ENCODE data around the gene ENOSF1. TPM values are rescaled to one million over a fixed set of nuclear protein-coding genes. Genes with fewer than 3 reads are reported as not detected.
"Not testable (repeated sequence)": the region's sequence is repeated elsewhere in the genome, so short reads cannot be mapped to it uniquely, and the experiment has no call there.

Gene ENOSF1, protein sequence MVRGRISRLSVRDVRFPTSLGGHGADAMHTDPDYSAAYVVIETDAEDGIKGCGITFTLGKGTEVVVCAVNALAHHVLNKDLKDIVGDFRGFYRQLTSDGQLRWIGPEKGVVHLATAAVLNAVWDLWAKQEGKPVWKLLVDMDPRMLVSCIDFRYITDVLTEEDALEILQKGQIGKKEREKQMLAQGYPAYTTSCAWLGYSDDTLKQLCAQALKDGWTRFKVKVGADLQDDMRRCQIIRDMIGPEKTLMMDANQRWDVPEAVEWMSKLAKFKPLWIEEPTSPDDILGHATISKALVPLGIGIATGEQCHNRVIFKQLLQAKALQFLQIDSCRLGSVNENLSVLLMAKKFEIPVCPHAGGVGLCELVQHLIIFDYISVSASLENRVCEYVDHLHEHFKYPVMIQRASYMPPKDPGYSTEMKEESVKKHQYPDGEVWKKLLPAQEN
- total RNA-seq (2022) (88.5 and 102 TPM in 2 replicates), Bru-seq, nascent RNA (percentile 91 among the genes with signal in this experiment), BruChase-seq, experiment 1, labeled RNA remaining after a 6-hour chase (percentile 89 among the genes with signal in this experiment), BruChase-seq, experiment 2, labeled RNA remaining after a 2-hour chase (percentile 96 among the genes with signal in this experiment)
- long read RNA-seq, full-length matches to known transcripts = 16 of 44 reads
- long read RNA-seq, partial matches to known transcripts = 10 of 44 reads
- long read RNA-seq, other reads (novel, unspliced or antisense) = 18 of 44 reads

DNA sequence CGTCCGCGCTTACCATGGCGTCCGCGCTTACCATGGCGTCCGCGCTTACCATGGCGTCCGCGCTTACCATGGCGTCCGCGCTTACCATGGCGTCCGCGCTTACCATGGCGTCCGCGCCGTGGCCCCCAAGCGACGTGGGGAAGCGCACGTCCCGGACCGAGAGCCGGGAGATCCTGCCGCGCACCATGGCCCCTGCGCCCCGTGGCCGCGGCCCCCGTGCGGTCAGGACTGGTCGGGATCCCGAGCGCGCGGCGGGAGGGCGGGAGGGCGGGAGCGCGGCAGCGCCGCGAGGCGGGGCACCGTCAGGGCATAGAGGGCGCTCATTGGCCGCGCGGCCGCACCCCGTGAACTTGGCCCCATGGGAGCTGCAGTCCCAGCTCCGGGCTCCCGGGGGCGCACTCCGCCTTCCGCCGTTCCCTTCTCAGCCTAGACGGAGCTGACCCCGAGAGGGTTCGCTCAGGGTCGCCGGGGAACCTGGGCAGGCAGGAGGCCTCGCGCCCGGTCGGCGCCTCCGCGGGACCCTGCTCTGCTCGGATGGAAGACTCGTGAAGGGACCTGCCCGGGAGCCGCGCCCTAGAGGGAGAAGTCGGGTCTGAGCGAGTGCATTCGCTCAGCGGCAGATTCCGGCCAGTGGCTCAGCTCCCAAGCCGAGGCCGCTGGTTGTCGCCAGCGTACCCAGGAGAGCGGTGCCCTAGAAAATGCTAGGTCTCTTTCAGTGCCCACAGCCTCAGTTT lies at the start of gene ENOSF1:
Gene ENOSF1 (minus strand): TSS at position 230 of the 734 bp plus-strand sequence. CDS start 43 bp downstream, at position 187.
- CTCF ChIA-PET = interaction anchor here (0.5 to 1.7 kb wide), 10 partner anchors 9 to 127 kb away, joined by 3 to 16 read pairs (median 5); partner anchors contain the start of gene TYMS
- H3K27me3 Mint-ChIP-seq (ENCODE audit: unreplicated experiment) = no peaks in the 10 kb centered on the region
- peak; percentile 96 for DNase-seq
- no peaks in the 10 kb centered on the region for H3K9me3 Mint-ChIP-seq (ENCODE audit: low read depth, unreplicated experiment)
- peaks cover 13% of the 10 kb centered on the region for H3K4me1 Mint-ChIP-seq (ENCODE audit: low read depth, unreplicated experiment)
- TF ChIP-seq, protein P1, sequence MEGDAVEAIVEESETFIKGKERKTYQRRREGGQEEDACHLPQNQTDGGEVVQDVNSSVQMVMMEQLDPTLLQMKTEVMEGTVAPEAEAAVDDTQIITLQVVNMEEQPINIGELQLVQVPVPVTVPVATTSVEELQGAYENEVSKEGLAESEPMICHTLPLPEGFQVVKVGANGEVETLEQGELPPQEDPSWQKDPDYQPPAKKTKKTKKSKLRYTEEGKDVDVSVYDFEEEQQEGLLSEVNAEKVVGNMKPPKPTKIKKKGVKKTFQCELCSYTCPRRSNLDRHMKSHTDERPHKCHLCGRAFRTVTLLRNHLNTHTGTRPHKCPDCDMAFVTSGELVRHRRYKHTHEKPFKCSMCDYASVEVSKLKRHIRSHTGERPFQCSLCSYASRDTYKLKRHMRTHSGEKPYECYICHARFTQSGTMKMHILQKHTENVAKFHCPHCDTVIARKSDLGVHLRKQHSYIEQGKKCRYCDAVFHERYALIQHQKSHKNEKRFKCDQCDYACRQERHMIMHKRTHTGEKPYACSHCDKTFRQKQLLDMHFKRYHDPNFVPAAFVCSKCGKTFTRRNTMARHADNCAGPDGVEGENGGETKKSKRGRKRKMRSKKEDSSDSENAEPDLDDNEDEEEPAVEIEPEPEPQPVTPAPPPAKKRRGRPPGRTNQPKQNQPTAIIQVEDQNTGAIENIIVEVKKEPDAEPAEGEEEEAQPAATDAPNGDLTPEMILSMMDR (IDR thresholded peaks at IDR 0.05; ENCODE audit: unreplicated experiment) = peak; percentile 91
- peak within 1 kb of the TSS; percentile 68 for H3K4me3 Mint-ChIP-seq (ENCODE audit: low read depth, unreplicated experiment)
- no TSS peak for BruUV-seq (replicated peaks)
- H3K36me3 Mint-ChIP-seq (ENCODE audit: insufficient read depth, unreplicated experiment) = peaks cover 32% of the 10 kb centered on the region
- intact Hi-C loops (cut with micrococcal nuclease; ENCODE audit: unreplicated experiment) = no loop called here
- H3K27ac Mint-ChIP-seq (ENCODE audit: unreplicated experiment) = peak within 1 kb of the TSS; percentile 32

GRCh38 chr18:759864-760263 lies 47.4 kb upstream of the ENOSF1 start:
- intact Hi-C loops (cut with micrococcal nuclease; ENCODE audit: unreplicated experiment); DNase-seq; CTCF ChIA-PET; H3K4me3 Mint-ChIP-seq (ENCODE audit: low read depth, unreplicated experiment); H3K4me1 Mint-ChIP-seq (ENCODE audit: low read depth, unreplicated experiment); H3K27me3 Mint-ChIP-seq (ENCODE audit: unreplicated experiment); H3K9me3 Mint-ChIP-seq (ENCODE audit: low read depth, unreplicated experiment); BruUV-seq (replicated peaks); H3K27ac Mint-ChIP-seq (ENCODE audit: unreplicated experiment); H3K36me3 Mint-ChIP-seq (ENCODE audit: insufficient read depth, unreplicated experiment): not testable (repeated sequence)

DNA sequence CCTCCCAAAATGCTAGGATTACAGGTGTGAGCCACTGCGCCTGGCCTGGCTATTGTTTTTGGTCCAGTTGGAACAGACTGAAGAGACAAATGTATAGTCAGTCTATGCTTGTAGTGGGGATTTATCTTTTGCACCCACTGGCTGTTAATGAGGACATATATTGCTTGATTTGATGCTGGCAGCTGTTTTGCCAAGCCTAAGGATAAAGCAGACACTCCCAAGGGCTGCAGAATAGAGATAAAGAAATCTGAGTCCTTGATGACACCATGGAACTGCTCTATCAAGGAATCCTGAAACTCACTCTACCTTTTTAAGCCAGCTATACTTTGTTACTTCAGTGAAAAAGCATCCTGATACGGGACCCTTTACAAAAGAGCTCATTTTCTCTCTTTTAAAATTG lies 43.1 kb upstream of the ENOSF1 start:
- H3K36me3 Mint-ChIP-seq (ENCODE audit: insufficient read depth, unreplicated experiment) = peaks cover 4% of the 10 kb centered on the region
- no peak overlapping the region for H3K4me3 Mint-ChIP-seq (ENCODE audit: low read depth, unreplicated experiment)
- TF ChIP-seq, protein P1 (IDR thresholded peaks at IDR 0.05; ENCODE audit: unreplicated experiment) = no peak
- CTCF ChIA-PET = no interaction called here
- H3K27me3 Mint-ChIP-seq (ENCODE audit: unreplicated experiment) = no peaks in the 10 kb centered on the region
- TSS peak; percentile 25 for BruUV-seq (replicated peaks)
- H3K27ac Mint-ChIP-seq (ENCODE audit: unreplicated experiment) = no peak overlapping the region
- DNase-seq = no peak
- H3K4me1 Mint-ChIP-seq (ENCODE audit: low read depth, unreplicated experiment) = peaks cover 6% of the 10 kb centered on the region
- H3K9me3 Mint-ChIP-seq (ENCODE audit: low read depth, unreplicated experiment) = no peaks in the 10 kb centered on the region
- intact Hi-C loops (cut with micrococcal nuclease; ENCODE audit: unreplicated experiment) = no loop called here

DNA sequence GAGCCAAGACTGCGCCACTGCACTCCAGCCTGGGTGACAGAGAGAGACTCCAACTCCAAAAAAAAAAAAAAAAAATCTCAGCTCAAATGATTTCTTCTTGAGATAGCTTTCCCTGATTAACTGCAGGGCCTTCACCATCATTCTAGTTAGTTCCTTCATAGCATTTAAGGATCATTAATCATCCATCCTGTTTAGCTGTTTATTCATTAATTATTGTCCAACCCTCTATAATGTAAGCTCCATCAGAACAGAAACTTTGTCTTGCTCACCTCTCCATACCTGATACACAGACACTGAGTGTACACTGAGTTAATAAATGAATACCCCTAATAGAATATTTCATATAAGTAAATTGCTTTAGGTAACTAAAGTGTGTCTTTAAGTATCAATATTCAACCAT lies 42.2 kb upstream of the ENOSF1 start:
- Mint-ChIP-seq H3K4me3 (ENCODE audit: low read depth, unreplicated experiment) (no peak overlapping the region), H3K27me3 (ENCODE audit: unreplicated experiment) (no peaks in the 10 kb centered on the region), H3K4me1 (ENCODE audit: low read depth, unreplicated experiment) (peaks cover 6% of the 10 kb centered on the region), H3K27ac (ENCODE audit: unreplicated experiment) (no peak overlapping the region), H3K36me3 (ENCODE audit: insufficient read depth, unreplicated experiment) (peaks cover 7% of the 10 kb centered on the region), H3K9me3 (ENCODE audit: low read depth, unreplicated experiment) (no peaks in the 10 kb centered on the region)
- intact Hi-C loops (cut with micrococcal nuclease; ENCODE audit: unreplicated experiment) = loop anchor here (5.0 kb wide), 1 partner anchor 53 kb away; no protein-coding TSS in a partner anchor
- BruUV-seq (replicated peaks) = no TSS peak
- DNase-seq = no peak
- CTCF ChIA-PET = interaction anchor here (0.6 kb wide), 2 partner anchors 8 to 470 kb away, joined by 3 read pairs; no protein-coding TSS in a partner anchor
- TF ChIP-seq, protein P1 (IDR thresholded peaks at IDR 0.05; ENCODE audit: unreplicated experiment) = no peak
